Fibroblast of lung (primary cell): Measurements from ENCODE around the gene ELMO1.

Experiments used
- EZH2 ChIP-seq: IDR thresholded peaks from 2 replicates; pipeline ENCODE4 v1.5.1; 2012; ENCODE audit warnings: low read length, control low read depth, mild to moderate bottlenecking; ENCODE audit errors: missing control alignments
- TF ChIP-seq, protein P1 (sequence below), 2 donors: IDR thresholded peaks in 1 of 2; conservative IDR thresholded peaks in 1 of 2; 1 replicate in 1 of 2; 2 replicates in 1 of 2; pipeline ENCODE4 v1.5.1; 2011 to 2012; ENCODE audit warnings: low read length in 2 of 2, control low read depth in 1 of 2, inconsistent platforms in 1 of 2, low read depth in 1 of 2, mild to moderate bottlenecking in 1 of 2

DNA sequence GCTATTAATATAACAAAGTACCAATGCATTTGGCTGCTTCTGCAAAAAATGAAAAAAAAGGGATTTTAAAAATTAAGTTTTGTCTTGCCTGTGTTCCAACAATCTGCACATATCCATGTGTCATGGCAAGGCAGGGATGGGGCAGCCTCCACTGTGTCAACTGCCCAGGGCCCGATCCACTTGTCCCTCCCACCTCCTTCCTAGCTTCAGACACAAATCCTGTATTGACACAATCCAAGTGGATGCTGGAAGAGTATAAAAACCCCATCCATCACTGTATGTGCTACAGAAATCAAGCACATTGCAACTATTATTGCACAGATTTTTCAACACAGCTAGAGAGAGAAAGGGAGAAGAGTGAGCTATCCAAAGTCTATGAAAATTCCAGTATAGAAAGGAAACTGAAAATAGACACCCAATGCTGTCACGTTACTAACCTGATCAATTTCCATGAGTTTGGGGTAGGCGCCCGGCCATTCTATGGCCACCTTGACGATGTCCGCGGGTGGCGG, 106.4 kb downstream of the ELMO1 start:
- TF ChIP-seq, protein P1, sequence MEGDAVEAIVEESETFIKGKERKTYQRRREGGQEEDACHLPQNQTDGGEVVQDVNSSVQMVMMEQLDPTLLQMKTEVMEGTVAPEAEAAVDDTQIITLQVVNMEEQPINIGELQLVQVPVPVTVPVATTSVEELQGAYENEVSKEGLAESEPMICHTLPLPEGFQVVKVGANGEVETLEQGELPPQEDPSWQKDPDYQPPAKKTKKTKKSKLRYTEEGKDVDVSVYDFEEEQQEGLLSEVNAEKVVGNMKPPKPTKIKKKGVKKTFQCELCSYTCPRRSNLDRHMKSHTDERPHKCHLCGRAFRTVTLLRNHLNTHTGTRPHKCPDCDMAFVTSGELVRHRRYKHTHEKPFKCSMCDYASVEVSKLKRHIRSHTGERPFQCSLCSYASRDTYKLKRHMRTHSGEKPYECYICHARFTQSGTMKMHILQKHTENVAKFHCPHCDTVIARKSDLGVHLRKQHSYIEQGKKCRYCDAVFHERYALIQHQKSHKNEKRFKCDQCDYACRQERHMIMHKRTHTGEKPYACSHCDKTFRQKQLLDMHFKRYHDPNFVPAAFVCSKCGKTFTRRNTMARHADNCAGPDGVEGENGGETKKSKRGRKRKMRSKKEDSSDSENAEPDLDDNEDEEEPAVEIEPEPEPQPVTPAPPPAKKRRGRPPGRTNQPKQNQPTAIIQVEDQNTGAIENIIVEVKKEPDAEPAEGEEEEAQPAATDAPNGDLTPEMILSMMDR (conservative IDR thresholded peaks at IDR 0.05 in 1 of 2, IDR thresholded peaks at IDR 0.05 in 1 of 2; ENCODE audit: low read depth in 1 of 2, low read length in 2 of 2), result no peak
- no peak for TF ChIP-seq EZH2
